Measurements from ENCODE around the gene TCEANC.
"Not testable (repeated sequence)": the region's sequence is repeated elsewhere in the genome, so short reads cannot be mapped to it uniquely, and the experiment has no call there.

The TCEANC gene

DNA sequence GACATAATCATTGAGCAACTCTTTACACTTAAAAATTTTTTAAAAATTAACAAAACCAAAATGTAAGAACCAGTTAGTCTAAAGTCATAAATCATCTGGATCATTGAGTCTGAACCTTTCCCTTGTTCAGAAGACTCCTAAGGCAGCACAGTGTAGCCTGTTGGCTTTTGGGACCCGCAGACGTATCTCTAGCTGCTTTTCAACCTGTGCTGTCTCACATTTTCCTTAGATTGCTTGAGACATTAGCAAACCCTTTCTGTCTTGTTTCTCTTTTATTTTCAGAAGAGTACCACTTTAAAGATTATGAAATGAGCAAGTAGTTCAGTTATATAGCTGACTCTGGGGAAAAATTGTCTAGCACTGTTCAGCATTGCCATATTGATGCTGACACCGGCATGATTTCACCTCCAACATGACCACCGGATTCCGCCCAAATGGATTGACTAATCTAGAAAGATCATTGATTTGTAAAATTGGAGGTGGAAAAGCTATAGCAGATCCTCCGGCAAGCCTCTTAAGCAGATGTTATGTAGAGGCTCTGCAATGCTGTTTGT lies 8.9 kb downstream of the TCEANC start:
- Histone ChIP-seq H3K9ac (ENCODE audit: low read depth, low read length) (no peak overlapping the region), H3K36me3 (ENCODE audit: control insufficient read depth, insufficient read depth, low read length) (no peaks in the 10 kb centered on the region), H3K4me1 (ENCODE audit: control insufficient read depth, insufficient read depth, low read length) (peaks cover 4% of the 10 kb centered on the region), H3K27me3 (ENCODE audit: control insufficient read depth, insufficient read depth, low read length) (no peaks in the 10 kb centered on the region), H3K9me3 (ENCODE audit: control insufficient read depth, insufficient read depth, low read length) (no peaks in the 10 kb centered on the region), H3K4me3 (ENCODE audit: low read depth, low read length) (no peak overlapping the region)

DNA sequence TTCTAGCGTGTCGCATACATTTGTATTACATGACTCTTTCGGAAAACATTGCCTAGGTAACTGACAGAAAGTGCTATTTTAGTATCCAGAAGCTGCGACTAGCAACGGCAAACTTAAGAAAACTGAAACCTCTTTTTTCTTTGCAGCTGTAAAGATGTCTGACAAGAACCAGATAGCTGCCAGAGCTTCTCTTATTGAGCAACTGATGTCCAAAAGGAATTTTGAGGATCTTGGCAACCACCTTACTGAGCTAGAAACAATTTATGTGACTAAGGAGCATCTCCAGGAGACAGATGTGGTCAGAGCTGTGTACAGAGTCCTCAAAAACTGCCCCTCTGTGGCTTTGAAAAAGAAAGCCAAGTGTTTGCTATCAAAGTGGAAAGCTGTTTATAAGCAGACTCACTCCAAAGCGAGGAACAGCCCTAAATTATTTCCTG lies 9.4 kb downstream of the TCEANC start:
- Histone ChIP-seq H3K4me3 (ENCODE audit: low read depth, low read length) (no peak overlapping the region), H3K9me3 (ENCODE audit: control insufficient read depth, insufficient read depth, low read length) (no peaks in the 10 kb centered on the region), H3K9ac (ENCODE audit: low read depth, low read length) (no peak overlapping the region), H3K4me1 (ENCODE audit: control insufficient read depth, insufficient read depth, low read length) (peaks cover 4% of the 10 kb centered on the region), H3K36me3 (ENCODE audit: control insufficient read depth, insufficient read depth, low read length) (no peaks in the 10 kb centered on the region), H3K27me3 (ENCODE audit: control insufficient read depth, insufficient read depth, low read length) (no peaks in the 10 kb centered on the region)

DNA sequence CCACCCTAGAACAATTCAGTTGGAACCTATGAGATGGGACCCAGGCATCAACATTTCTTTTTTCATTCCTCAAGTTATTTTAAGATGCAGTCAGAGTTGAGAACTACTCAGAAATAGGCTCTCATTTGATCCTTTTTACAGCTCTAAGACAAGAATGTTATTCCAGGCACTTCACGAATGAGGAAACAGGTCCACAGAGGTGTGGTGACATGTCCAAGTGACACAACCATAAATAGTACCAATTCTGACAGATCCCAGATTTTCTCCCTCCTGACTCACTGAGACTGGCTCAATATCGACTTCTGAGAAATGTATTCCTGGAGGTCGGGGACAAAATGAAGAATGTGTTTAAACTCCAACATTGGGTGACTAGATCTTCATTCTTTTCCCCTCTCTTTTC lies 11.1 kb downstream of the TCEANC start:
- H3K9ac ChIP-seq (ENCODE audit: low read depth, low read length) = no peak overlapping the region
- H3K36me3 ChIP-seq (ENCODE audit: control insufficient read depth, insufficient read depth, low read length) = no peaks in the 10 kb centered on the region
- no peak overlapping the region for H3K4me3 ChIP-seq (ENCODE audit: low read depth, low read length)
- peaks cover 4% of the 10 kb centered on the region for H3K4me1 ChIP-seq (ENCODE audit: control insufficient read depth, insufficient read depth, low read length)
- H3K9me3 ChIP-seq (ENCODE audit: control insufficient read depth, insufficient read depth, low read length) = no peaks in the 10 kb centered on the region
- H3K27me3 ChIP-seq (ENCODE audit: control insufficient read depth, insufficient read depth, low read length) = no peaks in the 10 kb centered on the region

DNA sequence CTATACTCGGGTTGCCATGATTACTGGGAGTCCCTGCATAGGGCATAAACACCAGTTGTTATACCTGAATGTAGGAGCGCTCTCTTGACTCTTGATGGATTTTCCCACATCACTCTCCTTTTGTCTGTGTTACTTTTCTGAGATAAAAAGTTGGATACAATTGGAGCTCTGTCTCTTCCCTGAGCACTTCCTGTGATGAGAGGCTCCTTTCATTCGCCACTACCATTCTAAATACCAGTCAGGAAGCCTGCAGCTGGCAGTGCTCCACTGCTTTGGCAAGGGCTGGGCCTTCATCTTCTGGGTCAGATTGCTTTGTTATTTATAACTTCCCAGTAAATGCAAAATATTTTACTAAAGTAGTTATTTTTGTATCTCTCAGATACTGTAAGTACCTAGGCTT lies 13.9 kb downstream of the TCEANC start:
- Histone ChIP-seq H3K4me3 (ENCODE audit: low read depth, low read length) (no peak overlapping the region), H3K27me3 (ENCODE audit: control insufficient read depth, insufficient read depth, low read length) (no peaks in the 10 kb centered on the region), H3K4me1 (ENCODE audit: control insufficient read depth, insufficient read depth, low read length) (peaks cover 3% of the 10 kb centered on the region), H3K36me3 (ENCODE audit: control insufficient read depth, insufficient read depth, low read length) (no peaks in the 10 kb centered on the region), H3K9ac (ENCODE audit: low read depth, low read length) (no peak overlapping the region), H3K9me3 (ENCODE audit: control insufficient read depth, insufficient read depth, low read length) (no peaks in the 10 kb centered on the region)

DNA sequence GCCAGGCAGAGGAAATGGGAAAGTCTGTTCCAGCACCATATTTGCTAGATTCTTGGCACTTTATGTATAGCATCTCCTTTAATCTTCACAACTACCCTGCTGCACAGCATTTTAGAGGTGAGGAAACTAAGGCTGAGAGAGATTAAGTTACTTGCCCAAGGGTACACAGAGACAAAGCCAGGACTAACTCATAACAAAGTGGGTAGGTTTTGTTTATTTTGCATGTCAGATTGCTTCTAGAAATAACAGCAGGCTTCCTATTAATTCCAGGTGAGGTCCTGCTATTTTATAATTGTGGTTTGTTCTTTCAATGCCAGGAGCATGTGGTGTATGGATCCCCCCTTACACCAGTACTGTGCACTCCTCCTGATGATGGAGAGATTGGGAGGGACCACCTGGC lies 15.0 kb downstream of the TCEANC start:
- H3K36me3 ChIP-seq (ENCODE audit: control insufficient read depth, insufficient read depth, low read length) = no peaks in the 10 kb centered on the region
- H3K4me1 ChIP-seq (ENCODE audit: control insufficient read depth, insufficient read depth, low read length) = peaks cover 3% of the 10 kb centered on the region
- H3K9ac ChIP-seq (ENCODE audit: low read depth, low read length) = no peak overlapping the region
- no peaks in the 10 kb centered on the region for H3K9me3 ChIP-seq (ENCODE audit: control insufficient read depth, insufficient read depth, low read length)
- no peak overlapping the region for H3K4me3 ChIP-seq (ENCODE audit: low read depth, low read length)
- no peaks in the 10 kb centered on the region for H3K27me3 ChIP-seq (ENCODE audit: control insufficient read depth, insufficient read depth, low read length)

DNA sequence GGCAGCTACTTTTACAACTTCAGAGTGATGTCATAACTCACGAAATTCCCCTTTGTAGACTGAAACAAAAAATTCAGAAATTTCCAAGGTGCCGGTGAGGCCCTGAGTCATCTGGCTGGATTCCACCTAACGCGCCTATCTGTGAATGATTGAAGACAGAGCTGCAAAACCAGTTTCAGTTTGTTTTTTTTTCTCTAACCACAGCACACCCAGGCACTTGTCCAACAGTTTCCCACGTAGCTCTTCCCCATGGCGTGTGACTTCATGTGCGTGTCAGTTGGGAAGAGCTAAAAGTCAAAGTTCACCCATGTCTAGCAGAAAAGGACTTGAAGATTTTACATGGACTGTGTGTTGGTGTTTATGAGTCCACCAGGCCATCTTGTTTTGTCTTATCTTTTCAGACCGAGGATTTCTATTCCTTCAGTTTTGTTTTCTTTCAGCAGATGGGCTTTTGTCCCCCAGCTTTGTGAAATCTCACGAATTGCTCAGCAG lies 16.4 kb downstream of the TCEANC start:
- Histone ChIP-seq H3K4me1 (ENCODE audit: control insufficient read depth, insufficient read depth, low read length) (peaks cover 3% of the 10 kb centered on the region), H3K27me3 (ENCODE audit: control insufficient read depth, insufficient read depth, low read length) (no peaks in the 10 kb centered on the region), H3K9me3 (ENCODE audit: control insufficient read depth, insufficient read depth, low read length) (no peaks in the 10 kb centered on the region), H3K36me3 (ENCODE audit: control insufficient read depth, insufficient read depth, low read length) (no peaks in the 10 kb centered on the region), H3K4me3 (ENCODE audit: low read depth, low read length) (no peak overlapping the region), H3K9ac (ENCODE audit: low read depth, low read length) (no peak overlapping the region)

DNA sequence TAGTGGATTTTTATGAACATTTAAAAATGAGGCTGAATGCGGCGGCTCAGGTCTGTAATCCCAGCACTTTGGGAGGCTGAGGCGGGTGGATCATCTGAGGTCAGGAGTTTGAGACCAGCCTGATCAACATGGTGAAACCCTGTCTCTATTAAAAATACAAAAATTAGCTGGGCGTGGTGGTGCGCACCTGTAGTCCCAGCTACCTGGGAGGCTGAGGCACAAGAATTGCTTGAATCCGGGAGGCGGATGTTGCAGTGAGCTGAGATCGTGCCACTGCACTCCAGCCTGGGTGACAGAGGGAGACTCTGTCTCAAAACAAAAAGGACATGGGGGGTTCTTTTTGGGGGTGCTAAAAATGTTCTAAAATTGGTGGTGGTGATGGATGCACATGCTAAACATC lies 16.8 kb downstream of the TCEANC start:
- not testable (repeated sequence) for H3K9me3 ChIP-seq (ENCODE audit: control insufficient read depth, insufficient read depth, low read length); H3K4me1 ChIP-seq (ENCODE audit: control insufficient read depth, insufficient read depth, low read length); H3K9ac ChIP-seq (ENCODE audit: low read depth, low read length); H3K27me3 ChIP-seq (ENCODE audit: control insufficient read depth, insufficient read depth, low read length); H3K36me3 ChIP-seq (ENCODE audit: control insufficient read depth, insufficient read depth, low read length); H3K4me3 ChIP-seq (ENCODE audit: low read depth, low read length)

DNA sequence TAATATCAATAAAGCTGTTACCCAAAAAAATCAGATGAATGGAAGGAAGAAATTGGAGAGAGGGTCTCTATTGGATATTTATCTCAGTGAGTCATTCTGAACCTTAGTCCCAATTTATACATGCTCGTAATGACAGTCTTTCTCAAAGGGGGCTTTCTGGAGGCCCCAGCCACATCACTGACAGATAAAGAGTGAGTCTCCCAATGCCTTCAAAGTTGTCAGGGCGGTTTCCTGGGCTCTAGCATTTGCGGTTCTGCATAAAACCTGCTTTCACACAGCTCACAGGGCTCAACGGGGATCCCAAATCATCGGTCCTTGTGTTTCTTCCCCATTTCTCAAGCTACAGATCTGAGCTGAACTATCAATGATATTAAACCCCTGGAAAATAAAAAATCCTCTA lies 17.3 kb downstream of the TCEANC start:
- Histone ChIP-seq H3K9me3 (ENCODE audit: control insufficient read depth, insufficient read depth, low read length) (no peaks in the 10 kb centered on the region), H3K27me3 (ENCODE audit: control insufficient read depth, insufficient read depth, low read length) (no peaks in the 10 kb centered on the region), H3K4me1 (ENCODE audit: control insufficient read depth, insufficient read depth, low read length) (peaks cover 3% of the 10 kb centered on the region), H3K4me3 (ENCODE audit: low read depth, low read length) (no peak overlapping the region), H3K36me3 (ENCODE audit: control insufficient read depth, insufficient read depth, low read length) (no peaks in the 10 kb centered on the region), H3K9ac (ENCODE audit: low read depth, low read length) (no peak overlapping the region)

DNA sequence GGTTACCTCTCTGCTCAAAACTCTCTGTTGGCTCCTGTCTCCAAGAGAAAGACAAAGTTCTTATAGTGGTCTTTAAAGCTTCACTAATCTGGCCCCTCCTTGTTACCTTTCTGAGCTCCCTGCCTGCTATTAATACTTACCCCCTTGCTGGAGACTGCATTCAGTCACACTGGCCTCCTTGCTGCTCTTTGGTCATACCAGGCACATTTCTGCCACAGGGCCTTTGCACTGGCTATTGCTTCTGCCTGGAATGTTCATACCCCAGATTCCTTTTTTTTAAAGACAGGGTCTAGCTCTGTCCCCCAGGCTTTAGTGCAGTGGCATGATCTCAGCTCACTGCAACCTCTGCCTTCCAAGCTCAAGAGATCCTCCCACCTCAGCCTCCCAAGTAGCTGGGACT lies 20.1 kb downstream of the TCEANC start:
- Histone ChIP-seq H3K4me3 (ENCODE audit: low read depth, low read length) (no peak overlapping the region), H3K9ac (ENCODE audit: low read depth, low read length) (no peak overlapping the region), H3K36me3 (ENCODE audit: control insufficient read depth, insufficient read depth, low read length) (no peaks in the 10 kb centered on the region), H3K9me3 (ENCODE audit: control insufficient read depth, insufficient read depth, low read length) (no peaks in the 10 kb centered on the region), H3K4me1 (ENCODE audit: control insufficient read depth, insufficient read depth, low read length) (peaks cover under 1% of the 10 kb centered on the region), H3K27me3 (ENCODE audit: control insufficient read depth, insufficient read depth, low read length) (no peaks in the 10 kb centered on the region)

DNA sequence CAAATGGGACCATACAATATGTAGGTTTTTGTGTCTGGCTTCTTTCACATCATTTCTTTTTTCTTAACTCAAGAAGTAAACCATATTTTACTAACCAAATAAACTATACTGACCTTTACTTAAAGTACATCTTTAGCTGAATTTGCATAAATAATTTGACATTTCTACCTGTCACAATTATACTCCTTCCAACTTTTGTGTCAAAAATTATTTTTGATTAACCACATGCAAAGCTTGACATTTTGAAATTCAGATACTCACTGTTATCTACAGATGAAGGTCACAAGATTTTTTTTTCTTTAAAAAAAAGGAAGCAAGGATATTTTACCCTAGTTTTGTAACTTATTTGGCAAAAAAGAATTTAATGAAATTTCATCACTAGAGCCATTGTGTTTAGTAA lies 23.9 kb downstream of the TCEANC start:
- H3K9ac ChIP-seq (ENCODE audit: low read depth, low read length) = no peak overlapping the region
- H3K27me3 ChIP-seq (ENCODE audit: control insufficient read depth, insufficient read depth, low read length) = no peaks in the 10 kb centered on the region

DNA sequence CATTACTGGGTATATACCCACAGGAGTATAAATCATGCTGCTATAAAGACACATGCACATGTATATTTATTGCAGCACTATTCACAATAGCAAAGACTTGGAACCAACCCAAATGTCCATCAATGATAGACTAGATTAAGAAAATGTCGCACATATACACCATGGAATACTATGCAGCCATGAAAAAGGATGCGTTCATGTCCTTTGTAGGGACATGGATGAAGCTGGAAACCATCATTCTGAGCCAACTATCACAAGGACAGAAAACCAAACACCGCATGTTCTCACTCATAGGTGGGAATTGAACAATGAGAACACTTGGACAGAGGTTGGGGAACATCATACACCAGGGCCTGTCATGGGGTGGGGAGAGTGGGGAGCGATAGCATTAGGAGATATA lies 26.8 kb downstream of the TCEANC start:
- H3K9me3 ChIP-seq (ENCODE audit: control insufficient read depth, insufficient read depth, low read length); H3K27me3 ChIP-seq (ENCODE audit: control insufficient read depth, insufficient read depth, low read length); H3K9ac ChIP-seq (ENCODE audit: low read depth, low read length); H3K4me3 ChIP-seq (ENCODE audit: low read depth, low read length); H3K4me1 ChIP-seq (ENCODE audit: control insufficient read depth, insufficient read depth, low read length); H3K36me3 ChIP-seq (ENCODE audit: control insufficient read depth, insufficient read depth, low read length): not testable (repeated sequence)

More for the DNA sequence above, 23.9 kb downstream of the TCEANC start:
- no peaks in the 10 kb centered on the region for H3K36me3 ChIP-seq (ENCODE audit: control insufficient read depth, insufficient read depth, low read length)
- no peaks in the 10 kb centered on the region for H3K9me3 ChIP-seq (ENCODE audit: control insufficient read depth, insufficient read depth, low read length)
- no peaks in the 10 kb centered on the region for H3K4me1 ChIP-seq (ENCODE audit: control insufficient read depth, insufficient read depth, low read length)
- no peak overlapping the region for H3K4me3 ChIP-seq (ENCODE audit: low read depth, low read length)

DNA sequence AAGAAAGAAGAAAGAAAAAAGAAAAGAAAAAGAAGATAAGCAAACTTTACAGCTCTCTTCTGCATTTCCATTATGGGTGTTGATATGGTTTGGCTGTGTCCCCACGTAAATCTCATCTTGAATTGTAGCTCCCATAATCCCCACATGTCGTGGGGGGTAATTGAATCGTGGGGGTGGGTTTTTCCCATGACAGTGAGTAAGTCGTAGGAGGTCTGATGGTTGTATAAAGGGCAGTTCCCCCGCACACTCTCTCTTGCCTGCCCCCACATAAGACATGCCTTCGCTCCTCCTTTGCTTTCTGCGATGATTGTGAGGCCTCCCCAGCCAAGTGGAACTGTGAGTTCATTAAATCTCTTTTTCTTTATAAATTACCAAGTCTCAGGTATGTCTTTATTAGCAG lies 28.7 kb downstream of the TCEANC start:
- H3K9ac ChIP-seq (ENCODE audit: low read depth, low read length) = no peak overlapping the region
- no peak overlapping the region for H3K4me3 ChIP-seq (ENCODE audit: low read depth, low read length)
- no peaks in the 10 kb centered on the region for H3K36me3 ChIP-seq (ENCODE audit: control insufficient read depth, insufficient read depth, low read length)
- H3K27me3 ChIP-seq (ENCODE audit: control insufficient read depth, insufficient read depth, low read length) = no peaks in the 10 kb centered on the region
- H3K4me1 ChIP-seq (ENCODE audit: control insufficient read depth, insufficient read depth, low read length) = no peaks in the 10 kb centered on the region
- no peaks in the 10 kb centered on the region for H3K9me3 ChIP-seq (ENCODE audit: control insufficient read depth, insufficient read depth, low read length)
